SK-N-SH (cell line): ENCODE data around the gene TM7SF2. TPM values are rescaled to one million over a fixed set of nuclear protein-coding genes. Genes with fewer than 3 reads are reported as not detected.

ENCODE experiments used
- CTCF ChIA-PET: fragments of 300-600, 350-600 bp; formaldehyde crosslinking; extraction: SDS; loops from one replicate; lab custom pipeline; 2021; lab: Yijun Ruan, JAX
- POLR2A ChIA-PET: fragments of 350-600 bp; sonication (Branson Sonifier 250); formaldehyde crosslinking; extraction: SDS; loops from one replicate; lab custom pipeline; 2020; ENCODE audit warnings: antibody characterized with exemption, inconsistent platforms; lab: Yijun Ruan, JAX
- DNase-seq: peaks from one replicate; pipeline ENCODE4 v3.0.0; 2012
- H2AFZ ChIP-seq: fragments of 200-600 bp; sonication (generic); 2 replicates; pipeline ENCODE4 v1.8.1; 2016; ENCODE audit warnings: antibody characterized with exemption, mild to moderate bottlenecking, low read depth
- H3F3A ChIP-seq: fragments of 200-600 bp; sonication (generic); replicated peaks from 2 replicates; pipeline ENCODE3; 2016; ENCODE audit warnings: antibody characterized with exemption, mild to moderate bottlenecking; ENCODE audit not compliant: insufficient read depth
- H3K27ac ChIP-seq, 2 experiments: fragments of 200-500 bp in 1 of 2; fragments of 200-600 bp in 1 of 2; sonication (Bioruptor generic) in 1 of 2; sonication (generic), shearing (Covaris generic) in 1 of 2; 2 replicates each; pipeline versions ENCODE4 v1.5.1 to v1.6.1; 2014 to 2016; ENCODE audit warnings: low read depth in 2 of 2, inconsistent platforms in 1 of 2, low read length in 1 of 2, mild to moderate bottlenecking in 1 of 2, mixed read lengths in 1 of 2
- H3K27me3 ChIP-seq: fragments of 200-600 bp; sonication (generic), shearing (Covaris generic); 2 replicates; pipeline ENCODE4 v1.6.1; 2016; ENCODE audit warnings: mixed run types; ENCODE audit not compliant: insufficient read depth
- H3K36me3 ChIP-seq, 2 experiments: fragments of 200-500 bp in 1 of 2; fragments of 200-600 bp in 1 of 2; sonication (Bioruptor generic) in 1 of 2; sonication (generic) in 1 of 2; replicated peaks in 1 of 2; 2 replicates each; pipeline versions ENCODE3 to v1.5.1; 2014 to 2016; ENCODE audit warnings: low read length in 1 of 2, mild to moderate bottlenecking in 1 of 2; ENCODE audit not compliant: insufficient read depth in 2 of 2, control insufficient read depth in 1 of 2
- H3K4me1 ChIP-seq, 2 experiments: fragments of 200-500 bp in 1 of 2; fragments of 200-600 bp in 1 of 2; sonication (Bioruptor generic) in 1 of 2; sonication (generic), shearing (Covaris generic) in 1 of 2; 2 replicates each; pipeline versions ENCODE4 v1.5.1 to v1.6.1; 2014 to 2016; ENCODE audit warnings: low read depth in 1 of 2, low read length in 1 of 2, mixed run types in 1 of 2; ENCODE audit not compliant: insufficient read depth in 2 of 2, control insufficient read depth in 1 of 2
- H3K4me2 ChIP-seq: fragments of 200-600 bp; sonication (generic), shearing (Covaris generic); 2 replicates; pipeline ENCODE4 v1.6.1; 2017; ENCODE audit warnings: mixed run types
- H3K4me3 ChIP-seq, 2 experiments: fragments of 200-500 bp in 1 of 2; fragments of 200-600 bp in 1 of 2; sonication (Bioruptor generic) in 1 of 2; sonication (generic), shearing (Covaris generic) in 1 of 2; 2 replicates each; pipeline versions ENCODE4 v1.5.1 to v1.8.1; 2014 to 2016; ENCODE audit warnings: low read depth in 2 of 2, inconsistent platforms in 1 of 2, low read length in 1 of 2, mild to moderate bottlenecking in 1 of 2, mixed read lengths in 1 of 2, moderate library complexity in 1 of 2
- H3K79me2 ChIP-seq: fragments of 200-600 bp; sonication (generic); 2 replicates; pipeline ENCODE4 v1.8.1; 2017; ENCODE audit warnings: mild to moderate bottlenecking; ENCODE audit not compliant: insufficient read depth
- H3K9ac ChIP-seq: fragments of 200-600 bp; sonication (generic); 2 replicates; pipeline ENCODE4 v1.6.1; 2017; ENCODE audit warnings: mixed run types
- H3K9me2 ChIP-seq: fragments of 200-600 bp; sonication (generic); 2 replicates; pipeline ENCODE4 v1.6.1; 2017; ENCODE audit warnings: mixed run types
- H3K9me3 ChIP-seq: fragments of 200-600 bp; sonication (generic); 2 replicates; pipeline ENCODE4 v1.6.1; 2017; ENCODE audit warnings: mixed run types, mild to moderate bottlenecking, moderate library complexity
- H4K20me1 ChIP-seq: fragments of 200-600 bp; sonication (generic); 2 replicates; pipeline ENCODE4 v1.6.1; 2017; ENCODE audit warnings: mild to moderate bottlenecking, mixed run types; ENCODE audit not compliant: insufficient read depth
- CHD2 ChIP-seq: fragments of 150-350 bp; IDR thresholded peaks from 2 replicates; pipeline ENCODE4 v1.6.1; 2018; ENCODE audit warnings: low read length; ENCODE audit not compliant: partially characterized antibody
- ELF1 ChIP-seq: IDR thresholded peaks from 2 replicates; pipeline ENCODE4 v1.4.0; 2012
- EZH2phosphoT487 ChIP-seq: fragments of 200-600 bp; sonication (generic); IDR thresholded peaks from 2 replicates; pipeline ENCODE4 v1.6.1; 2017; ENCODE audit warnings: low read depth, mixed run types, mild to moderate bottlenecking, antibody characterized with exemption, moderate library complexity, borderline replicate concordance
- FOSL2 ChIP-seq: IDR thresholded peaks from 2 replicates; pipeline ENCODE4 v1.4.0; 2012; ENCODE audit warnings: low read depth, mild to moderate bottlenecking, moderate library complexity, borderline replicate concordance
- FOXM1 ChIP-seq: IDR thresholded peaks from 2 replicates; pipeline ENCODE4 v1.4.0; 2012; ENCODE audit warnings: low read depth, mild to moderate bottlenecking
- GATA2 ChIP-seq: sonication (generic); formaldehyde crosslinking; IDR thresholded peaks from 2 replicates; pipeline ENCODE4 v1.5.0; 2020; ENCODE audit warnings: mild to moderate bottlenecking, missing genetic modification reagents
- JUND ChIP-seq: IDR thresholded peaks from 2 replicates; pipeline ENCODE4 v1.4.0; 2012
- MEF2A ChIP-seq: IDR thresholded peaks from 2 replicates; pipeline ENCODE4 v1.4.0; 2012; ENCODE audit warnings: low read depth, borderline replicate concordance
- MXI1 ChIP-seq: IDR thresholded peaks from 2 replicates; pipeline ENCODE4 v1.6.1; 2012; ENCODE audit warnings: mild to moderate bottlenecking, low read depth, low read length, improper control_type of control experiment
- NFIC ChIP-seq: IDR thresholded peaks from 2 replicates; pipeline ENCODE4 v1.4.0; 2012; ENCODE audit warnings: borderline replicate concordance
- NRF1 ChIP-seq: IDR thresholded peaks from 2 replicates; pipeline ENCODE4 v1.6.1; 2012; ENCODE audit warnings: low read depth, mild to moderate bottlenecking, low read length
- POLR2AphosphoS5 ChIP-seq: IDR thresholded peaks from 2 replicates; pipeline ENCODE4 v1.6.1; 2012; ENCODE audit warnings: low read depth, low read length
- RAD21 ChIP-seq: IDR thresholded peaks from 2 replicates; pipeline ENCODE4 v1.6.1; 2012; ENCODE audit warnings: mild to moderate bottlenecking, low read length
- SMC3 ChIP-seq: IDR thresholded peaks from 2 replicates; pipeline ENCODE4 v1.6.1; 2012; ENCODE audit warnings: low read depth, low read length, improper control_type of control experiment
- TAF1 ChIP-seq: IDR thresholded peaks from 2 replicates; pipeline ENCODE4 v1.6.1; 2012; ENCODE audit warnings: low read depth, mild to moderate bottlenecking, low read length, moderate library complexity, borderline replicate concordance
- TEAD4 ChIP-seq: IDR thresholded peaks from 2 replicates; pipeline ENCODE4 v1.4.0; 2012; ENCODE audit warnings: mild to moderate bottlenecking, borderline replicate concordance; ENCODE audit not compliant: insufficient read depth
- WGBS: methylation state at CpG from one replicate; pipeline ENCODE4 v1.1.6; 2017; ENCODE audit warnings: low lambda C conversion rate; 5-methylcytosine and 5-hydroxymethylcytosine counted together
- polyA plus RNA-seq, 3 experiments: library from polyadenylated mRNA; depleted of rRNA; stranded (reverse); fragments of >200 nt; gene quantifications; 2 replicates each; pipeline ENCODE4 v1.2.3, GENCODE V29; 2012
- TF ChIP-seq, protein P1 (sequence below): IDR thresholded peaks from 2 replicates; pipeline ENCODE4 v1.4.0; 2012; ENCODE audit warnings: low read depth
- TF ChIP-seq, protein P2 (sequence below): fragments of 150-350 bp; IDR thresholded peaks from 2 replicates; pipeline ENCODE4 v1.6.1; 2016; ENCODE audit warnings: mild to moderate bottlenecking, low read depth, low read length
- TF ChIP-seq, protein P3 (sequence below): IDR thresholded peaks from 2 replicates; pipeline ENCODE4; 2012
- TF ChIP-seq, protein P4 (sequence below): IDR thresholded peaks from 2 replicates; pipeline ENCODE4 v1.4.0; 2012; ENCODE audit warnings: low read depth, borderline replicate concordance

The TM7SF2 gene
- polyA plus RNA-seq, 1 of the 3 experiments (the other 2 are of a cell fraction) = 87.8 TPM

DNA sequence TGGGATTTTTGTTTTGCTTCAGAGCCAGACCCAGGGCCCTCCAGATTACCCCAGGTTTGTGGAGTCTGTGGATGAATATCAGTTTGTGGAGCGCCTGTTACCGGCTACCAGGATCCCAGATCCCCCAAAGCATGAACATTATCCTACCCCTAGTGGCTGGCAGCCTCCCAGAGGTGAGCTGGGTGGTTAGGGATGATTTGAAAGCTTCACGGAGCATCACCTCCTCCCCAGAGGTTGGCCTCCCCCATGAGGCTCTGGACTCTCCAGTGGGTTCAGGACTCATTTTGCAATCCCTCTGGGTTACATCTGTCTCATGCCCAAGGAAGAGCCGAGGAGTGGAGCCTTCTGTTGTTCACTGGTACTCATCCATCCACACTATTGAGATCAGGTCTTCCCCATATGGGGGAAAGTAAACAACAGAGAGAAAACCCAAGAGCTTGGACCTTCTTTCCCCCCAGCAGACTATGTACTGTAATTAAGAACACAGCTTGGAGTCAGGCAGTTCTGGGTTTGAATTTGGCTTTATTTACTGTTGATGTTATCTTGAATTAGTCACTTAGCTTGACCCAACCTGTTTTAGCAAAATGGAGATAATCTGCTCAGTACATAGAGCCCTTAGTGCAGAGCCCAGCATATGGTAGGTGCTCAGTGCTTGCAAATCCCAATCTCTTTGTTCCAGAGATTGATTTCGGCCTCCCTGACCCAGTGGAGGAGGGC, 13.0 kb downstream of the TM7SF2 start:
- H3K9me2 ChIP-seq = no peaks in the 10 kb centered on the region
- H3K9me3 ChIP-seq = no peaks in the 10 kb centered on the region
- no peak overlapping the region for H3K4me3 ChIP-seq
- H3K4me2 ChIP-seq = no peak overlapping the region
- peaks cover 8 to 13% of the 10 kb centered on the region in 2 experiments; a peak in 3 of 4 replicates for H3K4me1 ChIP-seq
- 89% methylated on average over 5 of the region's 5 CpGs for WGBS
- no peak overlapping the region for H2AFZ ChIP-seq
- no peaks in the 10 kb centered on the region for H4K20me1 ChIP-seq
- H3K27ac ChIP-seq = no peak overlapping the region
- peaks cover 53% of the 10 kb centered on the region for H3K79me2 ChIP-seq
- CTCF ChIA-PET = interaction anchor here (2.0 kb wide), 1 partner anchor 12 kb away, joined by 10 read pairs; the partner anchor contains the start of gene TM7SF2
- POLR2A ChIA-PET = interaction anchor here (0.6 to 0.9 kb wide), 2 partner anchors 10 to 359 kb away, joined by 3 read pairs; no protein-coding TSS in a partner anchor
- TF ChIP-seq NFIC (no peak), TAF1 (no peak), FOSL2 (no peak), MEF2A (no peak), EZH2phosphoT487 (no peak), TEAD4 (no peak), GATA2 (CRISPR knock-in tag) (no peak), JUND (no peak), NRF1 (no peak), MXI1 (no peak), CHD2 (no peak), SMC3 (no peak), FOXM1 (no peak), RAD21 (no peak), POLR2AphosphoS5 (no peak), ELF1 (no peak)
- TF ChIP-seq, protein P1, sequence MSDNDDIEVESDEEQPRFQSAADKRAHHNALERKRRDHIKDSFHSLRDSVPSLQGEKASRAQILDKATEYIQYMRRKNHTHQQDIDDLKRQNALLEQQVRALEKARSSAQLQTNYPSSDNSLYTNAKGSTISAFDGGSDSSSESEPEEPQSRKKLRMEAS = no peak
- TF ChIP-seq, protein P2, sequence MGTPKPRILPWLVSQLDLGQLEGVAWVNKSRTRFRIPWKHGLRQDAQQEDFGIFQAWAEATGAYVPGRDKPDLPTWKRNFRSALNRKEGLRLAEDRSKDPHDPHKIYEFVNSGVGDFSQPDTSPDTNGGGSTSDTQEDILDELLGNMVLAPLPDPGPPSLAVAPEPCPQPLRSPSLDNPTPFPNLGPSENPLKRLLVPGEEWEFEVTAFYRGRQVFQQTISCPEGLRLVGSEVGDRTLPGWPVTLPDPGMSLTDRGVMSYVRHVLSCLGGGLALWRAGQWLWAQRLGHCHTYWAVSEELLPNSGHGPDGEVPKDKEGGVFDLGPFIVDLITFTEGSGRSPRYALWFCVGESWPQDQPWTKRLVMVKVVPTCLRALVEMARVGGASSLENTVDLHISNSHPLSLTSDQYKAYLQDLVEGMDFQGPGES = no peak
- TF ChIP-seq, protein P3, sequence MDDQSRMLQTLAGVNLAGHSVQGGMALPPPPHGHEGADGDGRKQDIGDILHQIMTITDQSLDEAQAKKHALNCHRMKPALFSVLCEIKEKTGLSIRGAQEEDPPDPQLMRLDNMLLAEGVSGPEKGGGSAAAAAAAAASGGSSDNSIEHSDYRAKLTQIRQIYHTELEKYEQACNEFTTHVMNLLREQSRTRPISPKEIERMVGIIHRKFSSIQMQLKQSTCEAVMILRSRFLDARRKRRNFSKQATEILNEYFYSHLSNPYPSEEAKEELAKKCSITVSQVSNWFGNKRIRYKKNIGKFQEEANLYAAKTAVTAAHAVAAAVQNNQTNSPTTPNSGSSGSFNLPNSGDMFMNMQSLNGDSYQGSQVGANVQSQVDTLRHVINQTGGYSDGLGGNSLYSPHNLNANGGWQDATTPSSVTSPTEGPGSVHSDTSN = no peak
- TF ChIP-seq, protein P4, sequence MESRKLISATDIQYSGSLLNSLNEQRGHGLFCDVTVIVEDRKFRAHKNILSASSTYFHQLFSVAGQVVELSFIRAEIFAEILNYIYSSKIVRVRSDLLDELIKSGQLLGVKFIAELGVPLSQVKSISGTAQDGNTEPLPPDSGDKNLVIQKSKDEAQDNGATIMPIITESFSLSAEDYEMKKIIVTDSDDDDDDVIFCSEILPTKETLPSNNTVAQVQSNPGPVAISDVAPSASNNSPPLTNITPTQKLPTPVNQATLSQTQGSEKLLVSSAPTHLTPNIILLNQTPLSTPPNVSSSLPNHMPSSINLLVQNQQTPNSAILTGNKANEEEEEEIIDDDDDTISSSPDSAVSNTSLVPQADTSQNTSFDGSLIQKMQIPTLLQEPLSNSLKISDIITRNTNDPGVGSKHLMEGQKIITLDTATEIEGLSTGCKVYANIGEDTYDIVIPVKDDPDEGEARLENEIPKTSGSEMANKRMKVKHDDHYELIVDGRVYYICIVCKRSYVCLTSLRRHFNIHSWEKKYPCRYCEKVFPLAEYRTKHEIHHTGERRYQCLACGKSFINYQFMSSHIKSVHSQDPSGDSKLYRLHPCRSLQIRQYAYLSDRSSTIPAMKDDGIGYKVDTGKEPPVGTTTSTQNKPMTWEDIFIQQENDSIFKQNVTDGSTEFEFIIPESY = no peak
- TF ChIP-seq, all 33 proteins: peak for 0
- no peak for DNase-seq
- Histone ChIP-seq H3K36me3 (peaks cover 22 to 64% of the 10 kb centered on the region in 2 experiments), H3F3A (peaks cover 19% of the 10 kb centered on the region), H3K27me3 (no peaks in the 10 kb centered on the region), H3K9ac (no peak overlapping the region)
